Osteocyte (in vitro differentiated cells): ENCODE results near the gene RSPH1. TPM values are rescaled to one million over a fixed set of nuclear protein-coding genes. Genes with fewer than 3 reads are reported as not detected.

Source experiments
- DNase-seq: peaks from one replicate; pipeline ENCODE4 v3.0.0; 2021; ENCODE audit warnings: mixed read lengths; ENCODE audit not compliant: unreplicated experiment; ENCODE audit errors: extremely low spot score
- H3K27ac Mint-ChIP-seq: one replicate; pipeline ENCODE4 v1.8.0; 2021; ENCODE audit warnings: mild to moderate bottlenecking, mixed read lengths; ENCODE audit not compliant: unreplicated experiment
- H3K27me3 Mint-ChIP-seq: one replicate; pipeline ENCODE4 v1.8.0; 2021; ENCODE audit warnings: mixed read lengths; ENCODE audit not compliant: unreplicated experiment
- H3K36me3 Mint-ChIP-seq: one replicate; pipeline ENCODE4 v1.8.0; 2021; ENCODE audit warnings: mixed read lengths; ENCODE audit not compliant: unreplicated experiment
- H3K4me1 Mint-ChIP-seq: one replicate; pipeline ENCODE4 v1.8.0; 2021; ENCODE audit warnings: mixed read lengths; ENCODE audit not compliant: unreplicated experiment
- H3K4me3 Mint-ChIP-seq: one replicate; pipeline ENCODE4 v1.8.0; 2021; ENCODE audit warnings: mild to moderate bottlenecking, moderate library complexity, mixed read lengths; ENCODE audit not compliant: unreplicated experiment
- H3K9me3 Mint-ChIP-seq: one replicate; pipeline ENCODE4 v1.8.0; 2021; ENCODE audit warnings: mixed read lengths; ENCODE audit not compliant: unreplicated experiment
- total RNA-seq: library from RNA; stranded (reverse); gene quantifications from 2 replicates; pipeline ENCODE4 v1.2.1, GENCODE V29; 2021
- TF ChIP-seq, protein P1 (sequence below): fragments of 200-600 bp; sonication (generic); IDR thresholded peaks from 2 replicates; pipeline ENCODE4 v1.5.0; 2021; ENCODE audit warnings: antibody characterized with exemption, mild to moderate bottlenecking, moderate library complexity

Gene RSPH1
- total RNA-seq, 1 donor from 2014 or later: 0.19 TPM

DNA sequence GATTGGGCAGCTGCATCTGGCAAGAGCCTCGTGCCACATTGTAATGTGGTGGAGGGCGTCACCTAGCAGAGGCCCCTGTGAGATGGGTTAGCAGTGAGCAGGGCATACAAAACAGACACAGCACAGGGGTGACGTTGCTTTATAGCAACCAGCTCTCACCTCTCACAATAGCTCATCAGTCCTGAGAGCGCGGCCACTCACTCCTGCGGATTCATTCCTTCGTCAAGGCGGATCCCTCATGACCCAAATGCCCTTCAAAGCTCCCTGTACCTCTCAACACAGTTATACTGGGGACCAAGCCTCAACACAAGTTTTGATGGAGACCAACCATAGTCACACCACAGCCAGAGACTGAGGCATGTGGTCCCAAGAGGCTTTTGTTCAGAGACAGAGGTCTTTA, 40.6 kb upstream of the RSPH1 start:
- no peak for DNase-seq
- H3K4me3 Mint-ChIP-seq: no peak overlapping the region
- no peaks in the 10 kb centered on the region for H3K9me3 Mint-ChIP-seq
- no peak overlapping the region for H3K27ac Mint-ChIP-seq
- no peaks in the 10 kb centered on the region for H3K27me3 Mint-ChIP-seq
- TF ChIP-seq, protein P1, sequence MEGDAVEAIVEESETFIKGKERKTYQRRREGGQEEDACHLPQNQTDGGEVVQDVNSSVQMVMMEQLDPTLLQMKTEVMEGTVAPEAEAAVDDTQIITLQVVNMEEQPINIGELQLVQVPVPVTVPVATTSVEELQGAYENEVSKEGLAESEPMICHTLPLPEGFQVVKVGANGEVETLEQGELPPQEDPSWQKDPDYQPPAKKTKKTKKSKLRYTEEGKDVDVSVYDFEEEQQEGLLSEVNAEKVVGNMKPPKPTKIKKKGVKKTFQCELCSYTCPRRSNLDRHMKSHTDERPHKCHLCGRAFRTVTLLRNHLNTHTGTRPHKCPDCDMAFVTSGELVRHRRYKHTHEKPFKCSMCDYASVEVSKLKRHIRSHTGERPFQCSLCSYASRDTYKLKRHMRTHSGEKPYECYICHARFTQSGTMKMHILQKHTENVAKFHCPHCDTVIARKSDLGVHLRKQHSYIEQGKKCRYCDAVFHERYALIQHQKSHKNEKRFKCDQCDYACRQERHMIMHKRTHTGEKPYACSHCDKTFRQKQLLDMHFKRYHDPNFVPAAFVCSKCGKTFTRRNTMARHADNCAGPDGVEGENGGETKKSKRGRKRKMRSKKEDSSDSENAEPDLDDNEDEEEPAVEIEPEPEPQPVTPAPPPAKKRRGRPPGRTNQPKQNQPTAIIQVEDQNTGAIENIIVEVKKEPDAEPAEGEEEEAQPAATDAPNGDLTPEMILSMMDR: no peak
- H3K36me3 Mint-ChIP-seq: peaks cover 5% of the 10 kb centered on the region
- peaks cover 2% of the 10 kb centered on the region for H3K4me1 Mint-ChIP-seq

DNA sequence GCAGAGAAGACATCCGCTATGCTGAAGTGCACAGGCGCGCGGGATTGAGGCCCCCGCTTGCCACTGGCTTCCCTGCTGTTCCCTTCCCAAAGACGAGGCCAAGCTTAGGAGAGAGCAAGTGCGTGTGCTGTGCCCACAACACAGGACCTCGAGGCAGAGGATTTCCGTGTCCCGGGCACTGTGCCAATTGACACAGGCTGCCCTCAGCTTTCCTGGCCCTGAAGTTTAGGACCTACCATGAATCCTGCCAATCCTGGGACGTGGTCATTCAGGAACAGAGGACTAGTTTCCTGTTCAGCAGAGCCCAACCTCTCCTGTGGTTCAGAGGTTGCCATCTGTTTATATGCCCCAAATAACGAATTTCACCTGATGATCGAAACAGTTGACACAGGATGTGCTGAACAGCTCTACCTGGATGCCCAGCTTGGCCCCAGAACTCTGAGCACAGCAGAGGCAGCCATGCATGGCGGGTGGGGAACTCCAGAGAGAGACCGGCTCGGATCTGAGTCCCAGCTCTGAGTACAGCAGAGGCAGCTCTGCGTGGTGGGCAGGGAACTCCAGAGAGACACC, 39.7 kb upstream of the RSPH1 start:
- Mint-ChIP-seq H3K9me3 (no peaks in the 10 kb centered on the region), H3K36me3 (peaks cover 3% of the 10 kb centered on the region)

DNA sequence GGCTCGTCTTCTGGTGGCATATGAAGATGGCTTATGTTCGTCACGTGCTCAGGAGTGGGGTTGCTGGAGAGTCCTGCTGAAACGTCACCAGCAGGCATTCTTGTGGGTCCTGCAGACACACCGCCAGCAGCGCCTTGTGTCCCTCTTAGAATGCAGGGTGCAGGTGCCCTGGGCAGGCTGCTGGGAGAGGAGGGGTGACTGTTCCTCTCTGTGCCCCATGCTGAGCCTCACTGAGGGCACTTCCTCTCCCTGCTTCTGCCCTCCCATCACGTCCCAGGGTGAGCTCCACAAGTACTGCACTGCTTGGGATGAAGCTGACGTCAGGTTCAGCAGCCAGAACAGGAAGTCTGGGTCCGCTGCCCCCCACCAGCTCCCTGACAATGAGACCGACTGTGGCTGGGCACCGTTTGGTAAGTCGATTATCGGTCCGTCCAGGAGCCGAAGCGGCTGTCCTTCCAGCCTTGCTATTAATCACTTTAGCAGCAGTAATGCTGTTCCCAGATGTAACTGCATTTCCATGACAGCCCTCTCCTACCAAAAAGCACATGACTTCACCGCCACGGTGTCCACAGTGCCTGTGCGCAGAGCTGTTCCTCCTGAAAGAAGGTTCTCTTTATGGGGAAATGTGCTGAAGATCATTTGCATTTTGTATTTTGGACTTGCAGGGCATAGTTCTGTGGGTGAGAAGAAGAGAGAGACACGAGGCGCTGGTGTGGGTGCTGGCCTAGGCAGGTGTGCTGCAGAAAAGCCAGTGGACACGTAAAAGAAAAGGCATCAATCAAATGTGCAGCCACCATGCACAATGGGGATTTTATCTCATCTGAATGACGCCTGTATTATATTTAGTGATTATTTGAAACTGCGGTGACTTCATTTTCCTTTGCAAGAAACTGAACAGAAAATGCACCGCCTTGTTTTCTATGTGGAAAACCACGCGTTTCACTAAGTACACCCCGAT, 38.7 kb upstream of the RSPH1 start:
- Mint-ChIP-seq H3K36me3 (peaks cover 3% of the 10 kb centered on the region), H3K4me1 (peaks cover 2% of the 10 kb centered on the region), H3K27ac (no peak overlapping the region), H3K27me3 (no peaks in the 10 kb centered on the region), H3K4me3 (no peak overlapping the region), H3K9me3 (no peaks in the 10 kb centered on the region)
- DNase-seq: no peak
- TF ChIP-seq, protein P1: no peak

More for the DNA sequence above, 39.7 kb upstream of the RSPH1 start:
- DNase-seq: no peak
- H3K4me3 Mint-ChIP-seq: no peak overlapping the region
- H3K4me1 Mint-ChIP-seq: peaks cover 2% of the 10 kb centered on the region
- H3K27ac Mint-ChIP-seq: no peak overlapping the region
- TF ChIP-seq, protein P1: no peak
- H3K27me3 Mint-ChIP-seq: no peaks in the 10 kb centered on the region

DNA sequence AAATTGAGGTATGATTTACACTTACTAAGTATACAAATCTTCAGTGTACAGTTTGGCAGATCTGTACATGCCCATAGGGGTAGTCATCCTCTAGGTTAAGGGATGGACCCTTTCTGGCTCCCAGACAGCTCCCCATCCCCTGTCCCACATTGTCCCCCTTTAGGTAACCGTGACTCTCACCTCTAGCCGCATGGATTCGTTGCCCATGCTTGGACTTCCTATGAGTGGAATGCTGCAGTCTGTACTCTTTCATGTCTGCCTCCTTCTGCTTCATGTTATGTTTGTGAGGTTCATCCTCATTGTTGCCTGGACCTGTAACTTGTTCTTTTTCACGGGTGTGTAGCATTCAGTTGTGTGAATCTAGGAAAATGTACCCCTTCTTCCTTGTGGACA, 37.9 kb upstream of the RSPH1 start:
- Mint-ChIP-seq H3K27me3 (no peaks in the 10 kb centered on the region), H3K4me3 (no peak overlapping the region), H3K27ac (no peak overlapping the region), H3K36me3 (peaks cover 4% of the 10 kb centered on the region), H3K9me3 (no peaks in the 10 kb centered on the region), H3K4me1 (peaks cover 2% of the 10 kb centered on the region)
- TF ChIP-seq, protein P1: no peak
- no peak for DNase-seq

DNA sequence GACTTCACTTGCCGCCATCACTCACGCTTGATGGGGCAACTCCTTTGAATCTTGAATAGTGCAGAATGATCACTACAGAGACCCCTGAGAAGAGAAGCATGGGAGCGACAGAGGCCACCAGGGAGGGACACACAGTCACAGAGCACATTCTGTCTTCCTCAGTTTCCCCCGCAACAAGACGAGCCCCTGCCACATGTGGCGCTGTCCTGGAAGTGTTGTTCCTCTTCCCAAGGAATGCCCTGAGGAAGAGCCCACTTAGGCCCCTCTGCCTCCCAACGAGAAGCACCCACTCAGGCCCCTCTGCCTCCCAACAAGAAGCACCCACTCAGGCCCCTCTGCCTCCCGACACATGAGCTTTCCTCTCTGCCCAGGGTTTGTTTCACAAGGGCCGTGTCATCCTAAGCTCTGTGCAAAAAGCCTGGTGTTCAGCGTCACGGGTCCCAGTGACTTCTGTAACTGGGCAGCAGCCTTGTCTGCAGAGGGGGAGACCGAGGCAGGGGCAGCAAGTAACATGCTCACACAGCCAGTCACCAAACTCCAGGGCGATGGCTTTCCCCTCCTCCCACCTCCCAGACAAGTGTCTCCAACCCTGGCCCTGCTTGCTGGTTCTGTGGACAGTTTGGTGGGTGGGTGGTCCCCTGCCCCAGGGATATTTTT, 37.4 kb upstream of the RSPH1 start:
- DNase-seq: no peak
- Mint-ChIP-seq H3K36me3 (peaks cover 4% of the 10 kb centered on the region), H3K27me3 (no peaks in the 10 kb centered on the region), H3K9me3 (no peaks in the 10 kb centered on the region), H3K4me1 (peaks cover 2% of the 10 kb centered on the region), H3K27ac (no peak overlapping the region), H3K4me3 (no peak overlapping the region)
- TF ChIP-seq, protein P1: no peak
